ENCODE data around the gene SPOCK1.

- TF ChIP-seq BHLHE40 (IDR thresholded peaks at IDR 0.05; ENCODE audit: borderline replicate concordance): no peak
- no peak for TF ChIP-seq FOXM1 (IDR thresholded peaks at IDR 0.05; ENCODE audit: borderline replicate concordance)
- TF ChIP-seq CTBP1 (IDR thresholded peaks at IDR 0.05; ENCODE audit: borderline replicate concordance): no peak
- TF ChIP-seq SUZ12 (IDR thresholded peaks at IDR 0.05): no peak
These were observed 147.0 kb downstream of the SPOCK1 start for GRCh38 chr5:137352095-137352494.

Measured in HEK293T (cell line).